Keratinocyte (primary cell): Measurements from ENCODE around the gene TRPM1.

ENCODE experiments used
- CTCF ChIP-seq, 3 experiments: IDR thresholded peaks in 1 of 3; conservative IDR thresholded peaks in 1 of 3; optimal IDR thresholded peaks in 1 of 3; 2 replicates in 2 of 3; 3 replicates in 1 of 3; pipeline versions ENCODE3 to v1.5.1; 2011; ENCODE audit warnings: low read length in 3 of 3, mild to moderate bottlenecking in 3 of 3, moderate library complexity in 2 of 3, control low read depth in 1 of 3, inconsistent platforms in 1 of 3; ENCODE audit not compliant: insufficient read depth in 2 of 3; ENCODE audit errors: extremely low read depth in 1 of 3
- EZH2 ChIP-seq: IDR thresholded peaks from one replicate; pipeline ENCODE4 v1.6.1; 2012; ENCODE audit warnings: inconsistent platforms, mild to moderate bottlenecking, low read length, moderate library complexity

DNA sequence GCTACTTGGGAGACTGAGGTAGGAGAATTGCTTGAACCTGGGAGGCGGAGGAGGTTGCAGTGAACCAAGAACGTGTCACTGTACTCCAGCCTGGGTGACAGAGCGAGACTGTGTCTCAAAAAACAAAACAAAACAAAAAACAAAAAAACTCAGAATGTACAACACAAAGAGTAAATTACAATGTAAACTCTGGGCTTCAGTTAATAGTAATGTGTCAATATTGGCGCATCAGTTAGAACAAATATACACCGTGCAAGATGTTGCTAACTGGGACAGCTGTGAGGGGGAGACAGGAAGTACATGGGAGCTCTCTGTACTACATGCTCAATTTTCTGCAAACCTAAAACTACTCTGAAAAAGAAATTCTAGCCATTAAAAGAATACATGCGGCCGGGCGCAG lies 23.5 kb upstream of the TRPM1 start:
- TF ChIP-seq EZH2 (no peak), CTCF (optimal IDR thresholded peaks at IDR 0.05 in 1 of 3, IDR thresholded peaks at IDR 0.05 in 1 of 3, conservative IDR thresholded peaks at IDR 0.05 in 1 of 3; ENCODE audit: extremely low read depth in 1 of 3, insufficient read depth in 2 of 3, low read length in 3 of 3) (no peak)
